ENCODE results near the gene VASN.

Gene VASN

DNA sequence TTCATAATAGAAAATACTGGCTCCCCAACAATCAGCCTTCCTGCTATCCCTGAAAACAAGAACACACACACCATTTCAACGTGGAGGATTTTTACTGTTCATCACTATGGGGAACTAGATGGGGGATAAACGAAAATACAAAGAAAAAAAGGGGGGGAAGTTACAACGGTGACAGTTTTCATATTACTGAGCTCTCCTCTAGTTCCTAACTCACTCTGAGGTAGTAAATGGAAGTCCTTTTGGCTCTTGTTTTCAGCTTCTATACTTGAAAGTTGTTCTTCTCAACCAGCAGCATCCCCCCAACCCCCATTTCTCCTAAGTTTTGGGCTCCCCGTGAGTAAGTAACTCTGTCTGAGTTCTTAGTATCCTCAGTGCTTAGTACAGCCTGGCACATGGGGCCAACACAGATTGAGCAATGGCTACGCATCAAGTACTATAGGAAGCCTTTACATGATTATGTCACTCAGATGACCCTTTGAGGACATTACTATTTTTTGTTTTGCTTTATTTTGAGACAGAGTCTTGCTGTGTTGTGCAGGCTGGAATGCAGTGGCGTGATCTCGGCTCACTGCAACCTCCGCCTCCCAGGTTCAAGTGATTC is 49.0 kb downstream of the VASN start:
- no peaks in the 10 kb centered on the region for H3K27me3 Mint-ChIP-seq
- H3K9me3 Mint-ChIP-seq (ENCODE audit: low read depth), result no peaks in the 10 kb centered on the region
- H3K36me3 Mint-ChIP-seq, result no peaks in the 10 kb centered on the region
- no peak overlapping the region for H3K27ac Mint-ChIP-seq
- no peak overlapping the region for H3K4me3 Mint-ChIP-seq
- H3K4me1 Mint-ChIP-seq (ENCODE audit: low read depth), result peaks cover 10% of the 10 kb centered on the region

DNA sequence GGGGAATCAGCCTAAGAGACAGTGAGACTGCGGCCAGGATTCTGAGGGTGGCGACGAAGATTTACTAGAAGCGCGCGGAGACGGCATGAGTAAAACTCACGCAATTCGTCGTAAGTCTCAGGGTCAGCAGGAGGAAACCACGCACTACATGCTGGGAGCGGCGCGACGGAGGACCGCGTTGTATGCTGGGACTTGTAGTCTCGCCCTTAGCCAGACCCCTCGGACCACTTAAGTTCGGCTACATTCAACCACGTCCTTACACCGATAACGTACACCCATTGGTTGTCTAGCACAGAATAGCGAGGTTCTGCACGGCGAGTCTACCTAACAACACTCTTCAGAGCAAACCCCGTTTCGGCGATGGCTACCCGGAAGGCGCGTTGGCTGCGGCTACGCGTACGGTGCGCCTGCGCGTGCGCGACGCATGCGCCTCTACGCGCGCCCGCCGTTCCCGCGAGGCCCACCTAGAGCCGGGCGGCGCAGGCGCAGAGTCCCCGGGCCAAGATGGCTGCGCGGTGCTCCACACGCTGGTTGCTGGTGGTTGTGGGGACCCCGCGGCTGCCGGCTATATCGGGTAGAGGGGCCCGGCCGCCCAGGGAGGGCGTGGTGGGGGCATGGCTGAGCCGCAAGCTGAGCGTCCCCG is 53.9 kb downstream of the VASN start, which contains the start of gene DNAJA3:
TSS of gene DNAJA3 (plus strand) at position 491 of the 643 bp plus-strand sequence. CDS start at position 505, 14 bp downstream.
- peaks cover 24% of the 10 kb centered on the region for H3K4me1 Mint-ChIP-seq (ENCODE audit: low read depth)
- peak within 1 kb of the TSS; percentile 100 for H3K27ac Mint-ChIP-seq
- H3K9me3 Mint-ChIP-seq (ENCODE audit: low read depth), result no peaks in the 10 kb centered on the region
- peaks cover 9% of the 10 kb centered on the region for H3K36me3 Mint-ChIP-seq
- no peaks in the 10 kb centered on the region for H3K27me3 Mint-ChIP-seq
- peak within 1 kb of the TSS; percentile 100 for H3K4me3 Mint-ChIP-seq

DNA sequence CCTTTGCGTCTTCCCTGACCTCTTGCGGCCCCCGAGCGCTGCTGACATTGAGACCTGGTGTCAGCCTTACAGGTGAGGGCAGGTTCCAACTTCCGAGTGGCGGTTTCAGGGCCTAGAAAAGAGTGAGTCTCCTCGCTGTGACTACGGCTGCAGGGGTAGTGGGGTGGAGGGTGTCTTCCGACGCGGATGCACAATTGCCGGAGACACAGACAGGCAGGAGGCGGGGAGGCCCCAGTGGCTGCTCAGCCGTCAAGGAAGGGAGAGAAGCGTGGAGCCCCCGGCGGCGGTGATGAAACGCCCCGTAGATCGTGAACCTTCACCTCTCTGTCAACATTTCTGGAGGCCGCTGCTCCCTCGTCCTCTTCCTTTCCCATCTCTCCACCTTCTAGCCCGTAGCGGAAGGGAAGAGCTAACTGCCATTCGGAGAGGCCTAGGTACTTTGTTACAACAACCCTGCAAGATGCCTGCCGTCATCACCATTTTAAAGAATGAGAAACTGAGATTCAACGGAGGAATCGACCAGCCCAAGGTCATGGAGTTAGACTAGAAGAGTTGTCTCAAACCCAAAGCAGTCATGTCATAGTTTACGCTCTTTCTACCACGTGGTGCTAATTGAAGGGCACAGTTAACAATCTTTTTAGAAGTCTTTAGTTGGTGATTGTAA is 54.5 kb downstream of the VASN start:
- Mint-ChIP-seq H3K4me3 (peak overlapping the region; percentile 100), H3K27me3 (no peaks in the 10 kb centered on the region), H3K36me3 (peaks cover 9% of the 10 kb centered on the region), H3K27ac (peak overlapping the region; percentile 100), H3K9me3 (ENCODE audit: low read depth) (no peaks in the 10 kb centered on the region), H3K4me1 (ENCODE audit: low read depth) (peaks cover 26% of the 10 kb centered on the region)

DNA sequence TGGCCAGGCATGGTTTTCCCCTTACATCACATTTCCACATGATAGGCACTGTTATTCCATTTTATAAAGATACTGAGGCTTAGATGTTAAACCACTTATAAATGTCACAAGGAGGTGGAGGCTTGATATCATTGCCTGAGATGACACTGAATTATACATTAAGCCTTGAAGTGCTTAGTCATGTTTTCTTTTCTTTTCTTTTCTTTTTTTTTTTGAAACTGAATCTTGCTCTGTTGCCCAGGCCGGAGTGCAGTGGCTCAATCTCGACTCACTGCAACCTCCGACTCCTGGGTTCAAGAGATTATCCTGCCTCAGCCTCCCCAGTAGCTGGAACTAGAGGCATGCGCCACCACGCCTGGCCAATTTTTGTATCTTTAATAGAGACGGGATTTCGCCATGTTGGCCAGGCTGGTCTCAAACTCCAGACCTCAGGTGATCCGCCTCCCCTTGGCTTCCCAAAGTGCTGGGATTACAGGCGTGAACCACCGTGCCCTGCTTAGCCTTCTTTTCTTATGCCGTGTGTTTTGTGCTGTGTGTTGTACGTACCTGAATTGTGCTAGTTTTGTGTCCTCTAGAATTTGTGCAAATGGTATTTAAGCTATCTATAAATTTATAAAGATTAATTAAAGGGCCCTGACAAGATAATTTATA is 55.2 kb downstream of the VASN start:
- H3K4me1 Mint-ChIP-seq (ENCODE audit: low read depth), result peaks cover 26% of the 10 kb centered on the region
- peak overlapping the region; percentile 100 for H3K27ac Mint-ChIP-seq
- no peaks in the 10 kb centered on the region for H3K9me3 Mint-ChIP-seq (ENCODE audit: low read depth)
- H3K4me3 Mint-ChIP-seq, result peak overlapping the region; percentile 100
- peaks cover 9% of the 10 kb centered on the region for H3K36me3 Mint-ChIP-seq
- H3K27me3 Mint-ChIP-seq, result no peaks in the 10 kb centered on the region

DNA sequence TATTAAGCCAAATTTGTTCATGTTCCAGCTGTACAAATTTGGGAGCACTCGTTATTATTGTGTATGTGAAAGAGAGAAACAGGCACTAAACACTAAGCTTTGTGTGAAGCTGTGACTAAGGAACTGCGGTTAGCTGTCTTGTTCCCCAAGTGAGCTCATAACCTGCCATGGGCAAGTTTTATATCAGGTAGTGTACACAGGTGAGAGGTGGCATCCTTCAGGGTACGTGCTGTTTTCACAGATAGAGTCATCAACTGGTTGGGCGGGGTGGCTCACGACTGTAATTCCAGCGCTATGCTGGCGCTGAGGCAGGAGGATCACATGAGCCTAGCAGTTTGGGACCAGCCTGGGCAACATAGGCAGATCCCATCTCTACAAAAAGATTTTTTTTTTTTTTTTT is 56.9 kb downstream of the VASN start:
- peak overlapping the region; percentile 65 for H3K4me3 Mint-ChIP-seq
- H3K4me1 Mint-ChIP-seq (ENCODE audit: low read depth), result peaks cover 28% of the 10 kb centered on the region
- peaks cover 9% of the 10 kb centered on the region for H3K36me3 Mint-ChIP-seq
- H3K27me3 Mint-ChIP-seq, result no peaks in the 10 kb centered on the region
- H3K9me3 Mint-ChIP-seq (ENCODE audit: low read depth), result no peaks in the 10 kb centered on the region
- H3K27ac Mint-ChIP-seq, result peak overlapping the region; percentile 71

DNA sequence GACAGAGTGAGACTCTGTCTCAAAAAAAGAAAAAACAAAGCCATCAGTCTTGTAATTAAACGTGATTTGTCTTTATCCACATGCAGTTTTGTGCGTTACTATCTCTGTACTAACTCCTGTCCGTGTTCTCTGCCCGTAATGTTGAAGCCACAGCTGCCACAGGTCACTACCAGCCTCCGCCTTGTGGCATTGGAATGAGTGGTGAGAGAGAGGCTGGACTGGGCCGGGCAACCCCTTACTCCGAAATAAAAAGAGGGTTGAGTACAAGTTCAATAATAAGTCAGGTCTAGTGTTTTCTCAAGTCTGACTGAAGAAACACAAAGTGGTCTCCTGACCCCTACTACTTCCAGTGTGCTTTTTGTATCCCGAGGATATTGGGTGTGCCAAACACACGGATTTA is 59.4 kb downstream of the VASN start:
- H3K27me3 Mint-ChIP-seq, result no peaks in the 10 kb centered on the region
- peaks cover 14% of the 10 kb centered on the region for H3K36me3 Mint-ChIP-seq
- no peaks in the 10 kb centered on the region for H3K9me3 Mint-ChIP-seq (ENCODE audit: low read depth)
- H3K27ac Mint-ChIP-seq, result peak overlapping the region; percentile 46
- peaks cover 27% of the 10 kb centered on the region for H3K4me1 Mint-ChIP-seq (ENCODE audit: low read depth)
- no peak overlapping the region for H3K4me3 Mint-ChIP-seq
